ENCODE results near the gene AURKAIP1. TPM values are rescaled to one million over a fixed set of nuclear protein-coding genes. Genes with fewer than 3 reads are reported as not detected.

The AURKAIP1 gene
- polyA plus RNA-seq, 1 of the 3 experiments (the other 2 are of a cell fraction): 214 TPM

GRCh38 chr1:1365875-1366698 is 8.9 kb downstream of the AURKAIP1 start:
- H3K4me3 ChIP-seq (ENCODE audit: low read depth in 2 of 2, low read length in 1 of 2): no peak overlapping the region
- H4K20me1 ChIP-seq (ENCODE audit: insufficient read depth): no peaks in the 10 kb centered on the region
- peaks cover 9% of the 10 kb centered on the region for H3F3A ChIP-seq (replicated peaks; ENCODE audit: insufficient read depth)
- H2AFZ ChIP-seq (ENCODE audit: low read depth): no peak overlapping the region
- no peak for DNase-seq
- H3K36me3 ChIP-seq (replicated peaks in 1 of 2; ENCODE audit: control insufficient read depth in 1 of 2, insufficient read depth in 2 of 2, low read length in 1 of 2): no peaks in the 10 kb centered on the region
- no peaks in the 10 kb centered on the region for H3K9me2 ChIP-seq
- H3K27ac ChIP-seq (ENCODE audit: low read depth in 2 of 2, low read length in 1 of 2): no peak overlapping the region
- TF ChIP-seq ZBTB33 (IDR thresholded peaks at IDR 0.05; ENCODE audit: borderline replicate concordance, low read depth) (no peak), GATA2 (CRISPR knock-in tag; IDR thresholded peaks at IDR 0.05) (no peak), NRF1 (IDR thresholded peaks at IDR 0.05; ENCODE audit: low read depth, low read length) (no peak), SIN3A (IDR thresholded peaks at IDR 0.05; ENCODE audit: borderline replicate concordance, low read depth, low read length) (no peak), FOXM1 (IDR thresholded peaks at IDR 0.05; ENCODE audit: low read depth) (no peak), SMC3 (IDR thresholded peaks at IDR 0.05; ENCODE audit: low read depth, low read length) (no peak), EP300 (IDR thresholded peaks at IDR 0.05; ENCODE audit: borderline replicate concordance in 1 of 2, low read depth in 1 of 2, low read length in 1 of 2) (no peak), IRF3 (IDR thresholded peaks at IDR 0.05; ENCODE audit: low read depth, low read length) (no peak), POLR2AphosphoS5 (IDR thresholded peaks at IDR 0.05; ENCODE audit: low read depth, low read length) (no peak), EZH2phosphoT487 (IDR thresholded peaks at IDR 0.05; ENCODE audit: borderline replicate concordance, low read depth) (no peak), FOSL2 (IDR thresholded peaks at IDR 0.05; ENCODE audit: borderline replicate concordance, low read depth) (no peak), GABPA (IDR thresholded peaks at IDR 0.05; ENCODE audit: low read depth) (no peak), TAF1 (IDR thresholded peaks at IDR 0.05; ENCODE audit: borderline replicate concordance, low read depth, low read length) (no peak), CTCF (IDR thresholded peaks at IDR 0.05) (no peak), CHD2 (IDR thresholded peaks at IDR 0.05; ENCODE audit: low read length, partially characterized antibody) (no peak), MEF2A (IDR thresholded peaks at IDR 0.05; ENCODE audit: borderline replicate concordance, low read depth) (no peak), USF2 (IDR thresholded peaks at IDR 0.05; ENCODE audit: borderline replicate concordance, low read depth, low read length) (no peak), MXI1 (IDR thresholded peaks at IDR 0.05; ENCODE audit: low read depth, low read length) (no peak), FOXJ3 (CRISPR knock-in tag; IDR thresholded peaks at IDR 0.05) (no peak), ELF1 (IDR thresholded peaks at IDR 0.05) (no peak)
- H3K27me3 ChIP-seq (ENCODE audit: insufficient read depth): no peaks in the 10 kb centered on the region
- POLR2A ChIA-PET: no interaction called here
- CTCF ChIA-PET: interaction anchor here (1.6 kb wide), 1 partner anchor 33 kb away, joined by 3 read pairs; the partner anchor contains the start of gene CCNL2
- no peak overlapping the region for H3K4me2 ChIP-seq
- WGBS (ENCODE audit: low lambda C conversion rate): 63% methylated on average over 10 of the region's 10 CpGs
- H3K4me1 ChIP-seq (ENCODE audit: control insufficient read depth in 1 of 2, insufficient read depth in 2 of 2, low read depth in 1 of 2, low read length in 1 of 2): peaks cover 2 to 3% of the 10 kb centered on the region in 2 experiments; a peak in 3 of 4 replicates
- no peak overlapping the region for H3K9ac ChIP-seq
- no peaks in the 10 kb centered on the region for H3K9me3 ChIP-seq
- no peaks in the 10 kb centered on the region for H3K79me2 ChIP-seq (ENCODE audit: insufficient read depth)
